ENCODE results near the gene TMEM121B. TPM values are rescaled to one million over a fixed set of nuclear protein-coding genes. Genes with fewer than 3 reads are reported as not detected.

The TMEM121B gene
- total and polyA plus RNA-seq, 2 of the 13 experiments (the other 11 are each of a cell fraction or from before 2014, with no cell fraction given): not detected

DNA sequence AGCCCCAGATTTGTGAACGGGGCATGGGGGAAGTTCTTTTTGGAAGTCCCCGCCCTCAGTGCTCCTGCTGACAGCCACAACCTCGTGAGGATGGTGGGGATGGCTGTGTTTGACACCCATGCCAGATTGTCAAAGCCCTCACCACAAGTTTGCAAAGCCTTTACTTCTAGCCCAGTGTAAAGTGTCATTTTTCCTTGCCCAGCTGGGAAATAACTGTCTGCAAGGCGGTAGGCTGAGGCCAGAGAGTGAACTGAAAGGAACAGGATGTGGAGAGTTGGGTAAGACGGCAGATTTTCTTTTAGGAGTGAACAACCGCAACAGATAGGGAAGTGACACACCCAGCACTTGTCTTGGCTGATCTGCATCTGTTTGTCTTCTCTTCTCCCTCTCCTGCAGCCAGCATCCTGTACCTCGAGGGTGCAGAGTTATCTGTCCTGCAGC, 22.8 kb downstream of the TMEM121B start:
- ChIA-PET CTCF (ENCODE audit: low intra/inter-chr PET ratio, low total read pairs) (no interaction called here), POLR2A (no interaction called here)
- H3K4me2 ChIP-seq (ENCODE audit: low read depth, low read length): no peak overlapping the region
- ATAC-seq (no peak), DNase-seq (ENCODE audit: low spot score) (no peak), FAIRE-seq (no peak)
- H2AFZ ChIP-seq (ENCODE audit: low read length): no peak overlapping the region
- no peak overlapping the region for H3K27ac ChIP-seq (ENCODE audit: extremely low read length, insufficient read depth, low read length)
- H3K79me2 ChIP-seq (ENCODE audit: insufficient read depth, low read length): no peaks in the 10 kb centered on the region
- H3K9me3 ChIP-seq (ENCODE audit: low read length): no peaks in the 10 kb centered on the region
- no peaks in the 10 kb centered on the region for H3K4me1 ChIP-seq (ENCODE audit: insufficient read depth, low read length)
- TF ChIP-seq KDM5B (CRISPR knock-in tag; IDR thresholded peaks at IDR 0.05; ENCODE audit: borderline replicate concordance) (no peak), HMGXB3 (CRISPR knock-in tag; IDR thresholded peaks at IDR 0.05; ENCODE audit: borderline replicate concordance) (no peak), ZNF24 (IDR thresholded peaks at IDR 0.05) (no peak), SKIL (CRISPR knock-in tag; IDR thresholded peaks at IDR 0.05; ENCODE audit: borderline replicate concordance) (no peak), FLYWCH1 (CRISPR knock-in tag; IDR thresholded peaks at IDR 0.05) (no peak), GABPA (IDR thresholded peaks at IDR 0.05; ENCODE audit: low read depth, low read length) (no peak), GABPA (CRISPR knock-in tag; IDR thresholded peaks at IDR 0.05; ENCODE audit: low read depth) (no peak), ZNF292 (CRISPR knock-in tag; IDR thresholded peaks at IDR 0.05; ENCODE audit: borderline replicate concordance, low read depth) (no peak), AGO2 (optimal IDR thresholded peaks at IDR 0.05; ENCODE audit: low read depth, low read length) (no peak), CEBPZ (IDR thresholded peaks at IDR 0.05; ENCODE audit: low read length) (no peak), ZNF225 (CRISPR knock-in tag; IDR thresholded peaks at IDR 0.05) (no peak)
- TF ChIP-seq, protein P1, sequence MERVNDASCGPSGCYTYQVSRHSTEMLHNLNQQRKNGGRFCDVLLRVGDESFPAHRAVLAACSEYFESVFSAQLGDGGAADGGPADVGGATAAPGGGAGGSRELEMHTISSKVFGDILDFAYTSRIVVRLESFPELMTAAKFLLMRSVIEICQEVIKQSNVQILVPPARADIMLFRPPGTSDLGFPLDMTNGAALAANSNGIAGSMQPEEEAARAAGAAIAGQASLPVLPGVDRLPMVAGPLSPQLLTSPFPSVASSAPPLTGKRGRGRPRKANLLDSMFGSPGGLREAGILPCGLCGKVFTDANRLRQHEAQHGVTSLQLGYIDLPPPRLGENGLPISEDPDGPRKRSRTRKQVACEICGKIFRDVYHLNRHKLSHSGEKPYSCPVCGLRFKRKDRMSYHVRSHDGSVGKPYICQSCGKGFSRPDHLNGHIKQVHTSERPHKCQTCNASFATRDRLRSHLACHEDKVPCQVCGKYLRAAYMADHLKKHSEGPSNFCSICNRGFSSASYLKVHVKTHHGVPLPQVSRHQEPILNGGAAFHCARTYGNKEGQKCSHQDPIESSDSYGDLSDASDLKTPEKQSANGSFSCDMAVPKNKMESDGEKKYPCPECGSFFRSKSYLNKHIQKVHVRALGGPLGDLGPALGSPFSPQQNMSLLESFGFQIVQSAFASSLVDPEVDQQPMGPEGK (CRISPR knock-in tag; IDR thresholded peaks at IDR 0.05): no peak
- H3K4me3 ChIP-seq (replicated peaks in 1 of 3; ENCODE audit: insufficient read depth in 1 of 3, low read depth in 2 of 3, low read length in 3 of 3): no peak overlapping the region
- WGBS (ENCODE audit: low lambda C conversion rate): 89% methylated on average over 7 of the region's 7 CpGs
- in situ Hi-C loops (cut with HindIII; ENCODE audit: extremely low pct_ligation_motif_present, low pct_unique_long_range_greater_than_20kb) (no loop called here), intact Hi-C loops (cut with micrococcal nuclease; ENCODE audit: unreplicated experiment) (no loop called here)
- no TSS peak for BruUV-seq (replicated peaks)
- H3K27me3 ChIP-seq (ENCODE audit: control insufficient read depth in 1 of 2, insufficient read depth in 2 of 2, low read length in 2 of 2): no peaks in the 10 kb centered on the region
- no peak overlapping the region for H3K9ac ChIP-seq (ENCODE audit: insufficient read depth, low read depth, low read length)
- no peaks in the 10 kb centered on the region for H4K20me1 ChIP-seq (ENCODE audit: insufficient read depth, low read length)
- peaks cover 6 to 26% of the 10 kb centered on the region in 2 experiments; a peak in 3 of 5 replicates for H3K36me3 ChIP-seq (replicated peaks in 1 of 2; ENCODE audit: control insufficient read depth in 1 of 2, insufficient read depth in 2 of 2, low read length in 2 of 2)
